Fibroblast of gingiva (primary cell): Measurements from ENCODE around the gene KRTAP10-2.

Source experiments
- DNase-seq: peaks from one replicate; pipeline ENCODE4 v3.0.0-alpha.2; 2011; ENCODE audit warnings: low read depth

KRTAP10-2 gene

DNA sequence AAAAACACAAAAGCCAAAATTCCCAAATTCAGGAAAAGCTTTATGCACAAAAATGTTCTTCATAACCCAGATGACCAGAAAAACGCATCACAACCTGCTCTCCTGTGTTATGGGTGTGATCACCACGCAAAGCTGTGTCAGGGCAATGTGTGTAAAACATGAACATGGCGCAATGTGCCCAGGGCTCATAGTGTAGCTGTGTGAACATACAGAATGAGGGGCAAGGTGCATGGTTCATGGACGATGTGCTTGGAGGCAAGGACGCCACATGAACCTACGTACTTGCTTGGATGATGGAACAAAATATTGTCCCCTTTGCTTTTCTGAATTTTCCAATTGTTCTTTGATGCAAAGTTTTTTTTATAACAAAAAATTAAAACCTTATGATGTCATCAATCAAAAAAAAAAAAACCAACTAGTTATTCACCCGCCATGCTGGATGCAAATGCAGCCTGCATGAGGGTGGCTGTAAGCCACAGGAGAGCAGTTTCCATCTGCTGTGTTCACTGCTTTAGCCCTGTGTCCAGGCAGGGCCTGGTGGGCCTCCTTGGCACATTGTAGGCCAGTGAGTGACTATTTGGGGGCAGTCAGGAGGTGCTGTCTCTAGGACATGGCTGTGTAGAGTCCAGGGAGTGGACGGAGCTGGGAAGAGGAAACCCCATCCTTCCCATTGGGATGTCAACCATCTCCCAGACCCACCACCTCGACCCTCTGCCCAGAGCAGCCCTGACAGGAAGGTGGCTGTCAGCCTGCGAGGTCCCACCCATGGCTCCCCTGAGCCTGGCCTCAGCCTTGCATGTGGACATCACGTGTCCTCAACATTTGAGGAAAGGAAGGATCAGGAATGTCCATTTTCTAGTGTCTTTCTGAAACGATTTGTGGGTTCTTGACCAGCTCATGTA is 25.0 kb downstream of the KRTAP10-2 start:
- DNase-seq: no peak

DNA sequence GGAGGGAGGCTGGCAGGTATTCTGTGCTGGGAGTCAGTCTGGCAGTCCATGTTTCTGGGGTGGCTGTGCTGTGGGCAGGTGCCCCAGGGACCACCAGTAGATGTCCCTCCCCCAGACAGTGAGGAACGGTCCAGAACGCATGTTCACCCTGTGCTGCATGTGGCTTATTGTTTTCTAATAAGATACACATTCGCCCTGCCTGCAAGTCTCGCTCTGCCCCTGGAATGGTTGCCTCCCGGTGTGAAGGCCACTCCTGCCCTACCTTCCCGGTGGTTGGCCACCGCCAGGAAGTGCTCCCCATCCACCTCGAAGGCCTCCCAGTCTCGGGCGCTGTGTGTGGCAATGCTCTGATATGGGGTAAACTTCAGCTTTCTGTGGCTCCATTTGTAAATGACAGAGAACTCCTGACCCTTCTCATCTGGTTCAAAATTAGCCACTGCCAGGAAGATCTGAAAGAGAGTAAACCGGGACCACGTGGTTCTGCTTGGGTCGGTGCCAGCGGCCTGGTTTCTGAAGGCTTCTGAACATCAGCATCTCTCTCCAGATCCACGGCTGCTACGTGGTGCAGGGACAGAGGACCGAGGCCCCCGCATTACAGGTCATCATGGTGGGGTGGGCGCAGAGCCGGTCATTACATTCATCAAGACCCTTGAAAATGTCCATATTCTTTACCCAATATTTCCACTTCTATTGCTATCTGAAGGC is 25.8 kb downstream of the KRTAP10-2 start:
- DNase-seq: no peak

DNA sequence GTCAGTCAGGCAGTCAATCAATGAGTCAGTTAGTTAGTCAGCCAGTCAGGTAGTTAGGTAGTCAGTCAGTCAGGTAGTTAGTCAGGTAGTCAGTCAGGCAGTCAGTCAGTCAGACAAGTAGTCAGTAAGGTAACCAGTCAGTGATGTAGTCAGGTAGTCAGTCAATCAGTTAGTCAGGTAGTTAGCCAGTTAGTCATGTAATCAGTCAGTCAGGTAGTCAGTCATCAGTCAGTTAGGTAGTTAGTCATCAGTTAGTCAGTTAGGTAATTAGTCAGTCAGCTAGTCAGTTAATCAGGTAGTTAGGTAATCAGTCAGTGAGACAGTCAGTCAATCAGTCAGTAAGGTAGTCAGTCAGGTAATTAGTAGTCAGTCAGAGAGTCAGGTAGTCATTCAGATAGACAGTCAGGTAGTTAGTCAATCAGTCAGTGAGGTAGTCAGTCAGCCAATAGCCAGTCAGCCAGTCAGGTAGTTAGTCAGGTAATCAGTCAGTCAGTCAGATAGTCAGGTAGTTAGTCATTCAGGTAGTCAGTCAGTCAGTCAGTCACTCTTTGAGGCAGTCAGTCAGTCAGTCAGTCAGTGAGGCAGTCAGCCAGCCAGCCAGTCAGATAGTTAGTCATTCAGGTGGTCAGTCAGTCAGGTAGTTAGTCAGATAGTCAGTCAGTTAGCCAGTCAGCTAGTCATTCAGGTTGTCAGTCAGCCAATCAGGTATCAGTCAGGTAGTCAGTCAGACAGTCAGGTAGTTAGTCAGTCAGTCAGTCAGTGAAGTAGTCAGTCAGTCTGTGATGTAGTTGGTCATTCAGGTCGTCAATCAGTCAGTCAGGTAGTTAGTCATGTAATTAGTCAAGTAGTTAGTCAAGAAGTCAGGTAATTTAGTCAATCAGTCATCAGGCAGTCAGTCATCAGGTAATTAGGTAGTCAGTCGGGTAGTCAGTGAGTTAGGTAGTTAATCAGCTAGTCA is 26.6 kb downstream of the KRTAP10-2 start:
- DNase-seq: no peak

DNA sequence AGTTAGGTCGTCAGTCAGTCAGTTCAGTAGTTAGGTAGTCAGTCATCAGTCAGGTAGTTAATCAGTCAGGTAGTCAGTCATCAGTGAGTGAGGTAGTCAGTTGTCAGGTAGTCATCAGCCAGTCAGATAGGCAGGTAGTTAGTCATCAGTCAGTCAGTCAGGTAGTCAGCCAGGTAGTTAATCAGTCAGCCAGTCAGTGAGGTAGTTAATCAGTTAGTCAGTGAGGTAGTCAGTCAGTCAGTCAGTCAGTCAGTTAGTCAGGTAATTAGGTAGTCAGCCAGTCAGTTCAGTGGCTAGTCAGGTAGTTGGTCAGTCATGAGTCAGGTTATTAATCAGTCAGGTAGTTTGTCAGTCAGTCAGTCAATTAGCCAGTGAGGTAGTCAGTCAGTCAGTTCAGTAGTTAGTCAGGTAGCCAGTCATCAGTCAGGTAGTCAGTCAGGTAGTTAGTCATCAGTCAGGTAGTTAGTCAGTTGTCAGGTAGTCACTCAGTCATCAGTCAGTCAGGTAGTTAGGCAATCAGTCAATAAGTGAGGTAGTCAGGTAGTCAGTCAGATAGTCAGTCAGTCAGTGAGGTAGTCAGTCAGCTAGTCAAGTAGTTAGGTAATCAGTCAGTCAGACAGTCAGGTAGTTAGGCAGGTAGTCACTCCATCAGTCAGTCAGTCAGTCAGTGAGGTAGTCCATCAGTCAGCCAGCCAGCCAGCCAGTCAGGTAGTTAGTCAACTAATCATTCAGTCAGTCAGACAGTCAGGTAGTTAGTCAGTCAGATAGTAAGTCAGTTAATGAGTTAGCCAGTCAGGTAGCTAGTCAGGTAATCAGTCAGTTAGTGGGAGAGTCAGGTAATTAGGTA is 27.5 kb downstream of the KRTAP10-2 start:
- no peak for DNase-seq

DNA sequence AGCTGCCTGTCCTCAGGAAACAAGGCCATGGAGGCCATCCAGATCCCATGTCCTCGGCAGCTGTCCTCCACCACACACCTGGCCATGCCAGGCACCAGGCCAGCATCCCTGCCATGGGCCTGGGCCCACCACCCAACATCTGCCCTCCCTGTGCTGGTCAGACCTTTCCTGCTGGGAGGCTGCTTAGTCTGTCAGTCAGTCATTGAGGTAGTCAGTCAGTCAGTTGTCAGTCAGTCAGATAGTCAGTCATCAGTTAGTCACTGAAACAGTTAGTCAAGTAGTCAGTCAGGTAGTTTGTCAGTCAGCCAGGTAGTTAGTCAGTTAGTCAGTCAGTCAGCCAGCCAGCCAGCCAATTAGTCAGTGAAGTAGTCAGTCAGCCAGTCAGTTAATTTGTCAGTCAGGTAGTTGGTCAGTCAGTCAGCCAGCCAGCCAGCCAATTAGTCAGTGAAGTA is 28.5 kb downstream of the KRTAP10-2 start:
- no peak for DNase-seq

DNA sequence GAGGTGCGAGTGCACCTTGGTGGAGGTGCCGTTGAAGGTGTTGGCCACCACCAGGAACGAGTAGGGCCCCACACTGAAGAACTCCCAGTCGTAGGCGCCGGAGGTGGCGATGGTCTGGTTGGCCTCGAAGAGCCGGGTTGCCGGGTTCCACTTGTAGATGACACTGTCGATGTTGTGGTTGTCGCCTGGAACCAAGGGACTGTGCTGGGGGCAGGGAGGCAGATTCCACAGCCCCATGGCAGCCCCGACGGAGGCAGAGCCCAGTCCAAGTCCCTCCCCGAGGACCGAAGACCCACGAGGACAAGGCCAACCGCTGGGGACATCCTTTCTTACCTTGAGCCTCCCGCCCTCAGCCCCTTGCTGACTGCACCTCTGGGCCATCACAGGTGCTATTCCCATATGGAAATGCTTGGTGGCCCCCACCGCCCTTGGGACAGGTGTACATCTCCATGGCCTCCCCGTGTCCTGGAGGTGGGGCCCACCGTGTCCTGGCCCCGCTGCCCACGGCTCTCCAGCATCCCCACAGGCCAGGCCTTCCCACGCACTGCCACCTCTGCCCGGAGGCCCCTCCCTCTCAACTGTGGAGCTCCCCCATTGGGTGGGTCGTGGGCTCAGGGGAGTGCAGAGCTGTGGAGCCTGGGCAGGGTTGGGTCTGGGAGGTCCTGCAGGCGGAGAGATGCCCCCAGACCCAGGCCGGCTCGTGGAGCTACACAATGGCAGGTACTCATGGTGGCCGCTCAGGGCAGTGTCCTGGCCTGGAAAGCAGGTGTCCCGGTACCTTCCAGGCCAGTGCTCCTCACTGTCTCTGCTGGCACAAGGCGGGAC is 29.2 kb downstream of the KRTAP10-2 start:
- DNase-seq: no peak

DNA sequence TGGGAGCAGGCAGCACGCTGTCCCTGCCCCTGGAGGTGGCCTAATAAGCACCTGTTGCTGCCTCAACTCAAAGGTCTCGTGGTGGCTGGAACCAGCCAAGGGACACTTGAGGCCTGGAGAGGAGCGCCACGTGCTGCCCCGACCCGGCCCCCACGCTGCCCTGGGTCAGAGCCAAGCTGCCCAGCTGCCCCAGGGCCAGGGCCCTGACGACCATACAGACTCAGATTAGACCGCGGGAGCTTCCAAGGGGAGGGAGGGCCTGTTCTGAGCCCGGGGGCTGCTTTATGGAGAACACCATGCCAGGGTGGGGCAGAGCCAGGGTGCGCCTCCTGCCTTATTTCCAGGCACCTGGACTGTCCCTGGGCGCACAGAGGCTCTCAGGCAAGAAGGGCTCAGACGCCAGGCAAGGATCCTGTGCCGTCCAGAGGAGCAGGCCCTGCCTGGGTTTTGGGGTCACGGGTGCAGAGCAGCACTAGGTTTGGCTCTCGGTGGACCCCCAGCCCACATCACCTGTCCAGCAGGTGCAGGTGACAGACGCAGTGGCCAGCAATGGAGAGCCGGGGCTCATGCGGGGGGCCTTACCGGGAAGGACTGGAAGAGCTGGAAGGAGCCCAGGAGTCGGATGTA is 29.9 kb downstream of the KRTAP10-2 start:
- DNase-seq: no peak

DNA sequence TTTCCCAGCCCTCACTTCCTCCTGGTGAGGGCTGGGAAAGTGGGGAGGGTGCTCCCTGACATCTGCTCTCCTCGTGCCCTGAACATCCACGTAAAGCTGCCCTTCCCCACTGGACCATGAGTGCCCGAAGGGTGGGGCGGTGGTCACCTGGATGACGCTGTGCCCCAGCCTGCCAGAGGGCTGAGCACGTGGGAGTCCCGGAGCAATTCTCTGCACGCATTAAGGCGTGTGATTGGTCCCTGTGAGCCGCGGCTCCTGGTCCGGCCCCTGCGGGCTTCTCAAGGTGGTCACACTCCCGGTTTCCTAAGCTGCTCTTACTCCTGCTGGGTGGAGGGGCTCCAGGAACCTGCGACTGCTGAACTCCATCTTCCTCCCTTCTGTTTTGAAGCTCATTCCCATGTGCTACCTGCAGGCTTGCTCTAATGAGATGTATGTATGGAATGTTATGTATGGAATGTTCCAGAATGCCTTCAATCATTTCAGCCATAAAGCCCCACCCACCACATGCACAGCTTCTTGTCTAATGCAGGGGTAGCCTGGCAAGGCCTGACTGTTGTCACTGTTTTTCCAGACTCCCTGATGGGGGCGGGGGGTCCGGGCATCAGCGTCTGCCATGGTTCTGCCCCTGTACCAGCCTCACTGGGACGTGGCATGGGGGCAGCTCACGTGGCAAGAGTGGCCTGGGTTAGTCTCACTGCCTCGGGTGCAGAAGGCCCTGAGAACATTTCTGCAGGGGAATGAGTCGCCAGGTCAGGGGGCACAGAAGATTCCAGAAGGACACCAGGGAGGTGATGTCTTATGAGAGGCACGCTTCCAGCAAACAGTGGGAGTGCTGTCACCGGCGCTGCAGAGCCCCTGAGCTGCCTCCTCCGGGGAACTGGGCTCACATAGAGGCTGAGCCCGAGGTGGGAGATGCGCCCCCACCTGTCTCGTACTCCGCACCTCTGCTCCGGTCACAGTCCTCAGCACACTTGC is 30.7 kb downstream of the KRTAP10-2 start:
- DNase-seq: no peak

DNA sequence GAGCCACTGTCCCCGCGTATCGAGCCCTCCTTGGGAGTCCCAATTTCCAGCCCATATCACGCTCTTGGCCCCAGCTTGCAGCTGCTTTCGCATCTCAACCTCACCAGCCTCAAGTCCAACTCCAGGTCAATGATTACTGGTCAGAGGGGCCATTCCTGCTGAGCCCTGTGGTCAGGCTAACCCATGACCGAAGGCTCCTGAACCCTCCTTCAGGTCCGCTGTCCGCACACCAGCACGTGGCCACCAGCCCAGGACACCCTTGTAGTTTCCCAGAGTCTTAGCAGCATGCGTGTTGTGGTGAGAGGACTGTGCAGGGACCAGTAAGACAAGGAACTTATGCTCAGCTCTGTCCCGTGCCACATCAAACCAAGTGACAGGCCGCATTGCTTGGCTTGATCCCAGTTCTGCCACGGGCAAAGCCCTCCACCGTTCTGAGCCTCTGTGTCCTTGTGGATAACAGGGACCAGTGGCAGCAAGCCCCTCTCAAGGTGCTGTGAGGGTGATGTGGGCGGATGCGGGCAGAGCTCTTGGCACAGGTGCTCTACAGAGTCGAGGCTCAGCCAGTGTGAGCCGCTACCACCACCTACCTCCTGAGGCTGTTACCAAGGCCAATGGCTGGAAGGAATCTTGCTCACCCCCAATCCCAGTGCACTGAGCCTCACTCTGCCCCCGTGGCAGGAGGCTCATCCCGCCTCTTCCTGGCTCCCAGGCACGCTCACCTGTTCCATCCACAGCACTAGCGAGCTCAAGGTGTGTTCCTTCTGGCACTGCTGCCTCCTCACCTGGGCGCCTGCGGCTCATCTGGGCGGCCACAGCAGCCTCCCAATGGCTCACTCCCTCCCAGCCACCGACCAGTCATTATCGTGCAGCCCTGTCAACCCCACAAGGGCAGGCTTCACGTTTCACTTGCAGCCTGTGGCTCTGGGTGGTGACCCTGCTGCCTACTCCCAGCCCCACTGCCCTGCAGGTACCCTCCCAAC is 31.7 kb downstream of the KRTAP10-2 start:
- DNase-seq: no peak

DNA sequence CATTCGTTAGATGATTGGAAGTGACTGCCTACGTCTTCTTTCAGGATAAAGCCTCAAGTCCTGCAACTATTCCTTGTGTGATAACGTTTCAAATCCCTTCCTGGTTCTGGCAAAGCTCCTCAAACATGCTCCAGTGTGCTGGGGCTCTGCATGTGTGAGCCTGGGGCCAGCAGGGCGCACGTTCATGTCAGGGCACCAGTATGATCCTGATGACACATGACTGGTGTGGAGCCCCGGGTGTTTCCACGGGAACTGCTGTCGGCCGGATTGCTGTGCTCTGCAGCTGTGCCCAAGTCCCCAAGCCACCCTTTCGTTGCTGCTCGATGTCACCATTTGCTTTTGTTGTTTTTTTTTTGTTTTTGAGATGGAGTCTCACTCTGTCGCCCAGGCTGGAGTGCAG is 32.6 kb downstream of the KRTAP10-2 start:
- DNase-seq: no peak

DNA sequence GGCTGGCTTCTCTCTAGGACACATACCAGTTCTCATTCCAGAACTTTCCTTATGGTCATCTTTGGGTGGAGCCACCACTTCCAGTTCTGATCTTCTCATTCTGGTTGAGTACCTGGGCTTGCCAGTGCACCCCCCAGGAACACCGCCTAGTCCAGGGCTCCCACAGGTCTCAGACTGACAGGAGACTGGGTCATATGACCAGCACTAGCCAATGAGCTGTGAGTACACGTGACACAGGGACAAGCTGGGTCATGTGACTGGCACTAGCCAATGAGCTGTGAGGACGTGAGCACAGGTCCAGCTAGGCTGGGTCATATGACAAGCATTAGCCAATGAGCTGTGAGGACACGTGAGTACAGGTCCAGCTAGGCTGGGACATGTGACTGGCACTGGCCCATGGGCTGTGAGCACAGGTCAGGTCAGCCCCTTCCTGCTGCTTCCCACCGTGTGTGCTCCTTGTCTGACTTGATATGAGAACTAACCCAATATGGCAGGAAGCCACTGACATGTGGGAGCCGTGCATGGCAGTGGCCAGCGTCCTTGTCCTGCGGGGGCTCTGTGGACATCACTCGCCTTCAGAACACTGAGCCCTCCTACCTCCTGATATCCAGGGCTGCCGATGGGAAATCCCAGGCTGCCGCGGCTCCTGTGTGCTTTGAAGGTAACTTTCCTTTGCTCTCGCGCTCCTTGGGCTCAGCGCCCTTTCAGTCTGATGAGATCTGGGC is 34.0 kb downstream of the KRTAP10-2 start:
- DNase-seq: no peak

DNA sequence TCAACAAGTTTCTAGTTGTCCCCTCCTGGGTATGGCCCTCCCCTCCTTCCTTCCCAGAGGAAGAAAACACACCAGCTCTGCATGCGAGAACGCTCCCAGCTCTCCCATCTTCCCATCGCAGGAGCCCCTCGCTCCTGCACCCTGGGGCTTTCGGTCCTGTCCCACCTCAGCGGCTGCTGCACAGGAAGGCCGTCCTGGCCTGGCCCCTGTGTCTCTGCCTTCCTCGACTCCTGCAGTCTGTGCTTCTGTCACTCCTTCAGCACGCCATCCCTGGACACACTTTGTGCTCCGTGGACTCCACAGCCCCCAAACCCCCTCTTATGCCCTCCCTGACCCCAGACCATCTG is 34.5 kb downstream of the KRTAP10-2 start:
- no peak for DNase-seq

DNA sequence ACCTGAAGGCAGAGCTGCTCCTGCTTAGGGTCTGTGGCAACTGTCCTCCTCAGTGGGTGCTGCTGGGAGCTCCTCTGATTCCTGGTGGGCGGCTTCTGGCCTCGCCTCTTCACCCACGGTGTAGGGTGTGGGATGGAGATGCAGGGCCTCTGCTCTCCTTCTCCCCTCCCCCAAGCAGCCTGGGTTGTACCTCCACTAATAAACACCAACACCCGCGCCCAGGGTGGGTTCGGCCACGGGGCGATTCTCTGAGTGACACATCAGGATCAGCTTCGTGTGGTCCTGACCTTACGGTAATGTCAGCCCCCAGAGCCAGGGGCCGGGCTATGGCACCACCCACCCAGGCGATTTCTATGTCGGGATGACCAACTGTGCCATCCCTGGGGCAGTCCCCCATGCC is 35.0 kb downstream of the KRTAP10-2 start:
- DNase-seq: no peak

DNA sequence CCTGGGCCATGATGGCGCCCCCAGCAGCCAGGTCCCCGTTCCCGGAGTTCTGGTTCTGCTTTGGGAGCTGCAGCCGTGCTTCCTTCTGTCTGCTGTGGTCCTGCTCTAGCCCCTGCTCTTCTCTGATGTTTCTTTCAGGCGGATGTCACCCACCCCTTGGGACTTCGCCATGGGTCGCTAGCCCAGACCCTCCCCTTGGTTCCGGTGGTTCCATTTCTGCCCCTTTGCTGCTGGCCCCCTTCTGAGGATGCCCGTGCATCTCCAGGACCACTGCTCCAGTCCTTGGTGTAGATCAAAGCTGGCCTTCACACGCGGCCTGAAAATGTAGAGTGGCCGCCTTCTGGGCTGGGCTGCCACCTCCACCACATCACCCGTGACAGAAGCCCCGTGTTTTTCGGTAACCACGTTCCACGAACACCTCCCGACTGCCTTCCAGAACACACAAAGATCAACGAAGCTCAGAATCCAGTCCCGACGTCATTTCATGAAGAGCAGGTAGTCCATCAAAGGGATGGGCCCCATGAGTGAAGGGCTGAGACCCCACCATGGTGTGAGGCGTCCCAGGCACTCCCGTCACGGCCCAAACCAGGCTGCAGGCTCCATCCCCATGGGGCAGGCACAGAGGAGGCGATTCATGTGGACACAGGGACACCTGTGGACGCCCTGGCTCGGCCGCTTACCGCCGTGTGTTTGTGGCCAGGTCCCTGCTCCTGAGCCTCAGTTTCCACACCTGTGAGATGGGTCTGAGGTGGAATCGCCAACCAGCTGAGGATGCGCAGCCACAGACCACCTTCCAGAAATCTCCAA is 35.7 kb downstream of the KRTAP10-2 start:
- DNase-seq: no peak

DNA sequence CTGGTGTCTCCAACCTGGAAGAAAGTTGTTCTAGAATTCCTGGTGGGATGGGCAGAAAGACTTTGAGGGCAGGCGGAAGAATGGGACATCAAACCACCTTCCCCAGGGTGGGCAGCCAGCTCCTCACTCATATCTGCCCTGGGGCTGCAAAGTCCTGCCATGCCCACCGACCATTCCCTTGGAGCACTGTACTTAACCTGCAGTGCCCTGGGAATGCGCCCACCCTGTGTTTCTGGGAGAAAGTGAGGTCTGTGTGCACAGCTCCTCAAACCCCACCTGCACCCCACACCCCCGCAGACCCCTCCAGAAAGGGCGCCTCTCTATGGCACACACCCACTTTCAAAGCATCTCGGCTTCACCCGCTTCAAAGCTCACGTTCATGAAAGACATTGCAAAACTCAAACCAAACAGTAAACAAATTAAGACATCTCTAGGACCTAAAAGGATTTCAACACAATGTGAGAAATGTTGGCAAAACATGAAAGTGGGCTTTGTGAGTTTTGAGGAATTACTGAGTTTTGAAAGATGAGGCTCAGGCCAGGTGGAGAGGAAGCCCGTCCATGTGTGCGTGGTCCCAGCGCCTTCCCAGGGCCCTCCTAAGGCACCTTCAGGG is 36.5 kb downstream of the KRTAP10-2 start:
- no peak for DNase-seq

DNA sequence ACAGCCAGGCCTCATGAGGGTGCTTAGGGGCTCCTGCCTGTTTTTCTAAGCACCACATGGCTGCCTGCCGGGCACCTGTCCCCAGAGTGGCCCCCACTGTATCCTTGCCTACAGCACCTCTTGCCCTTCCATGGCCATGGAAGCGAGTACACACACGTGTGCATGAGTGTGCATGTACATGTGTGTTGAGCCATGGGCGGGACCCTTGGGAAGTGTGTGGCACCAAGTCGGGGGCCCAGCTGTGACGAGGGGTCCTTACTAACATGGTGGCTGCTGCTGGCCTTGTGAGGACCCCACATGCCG is 37.1 kb downstream of the KRTAP10-2 start:
- no peak for DNase-seq
